ENCODE results near the gene KCNH8.

- no peak for TF ChIP-seq POLR2A (IDR thresholded peaks at IDR 0.05; ENCODE audit: low read depth, low read length)
- TF ChIP-seq POLR2AphosphoS5 (IDR thresholded peaks at IDR 0.05; ENCODE audit: low read depth, low read length), result no peak
- no peak for TF ChIP-seq SPI1 (IDR thresholded peaks at IDR 0.05; ENCODE audit: low read depth, low read length)
- no peak for TF ChIP-seq TAF1 (IDR thresholded peaks at IDR 0.05; ENCODE audit: low read depth, low read length)
Observed at GRCh38 chr3:19151171-19151570, 2.9 kb downstream of the KCNH8 start.
